Loucy (cell line): ENCODE data around the gene DDIT3.

Source experiments
- H2AFZ ChIP-seq: fragments of 200-600 bp; sonication (generic); 2 replicates; pipeline ENCODE4 v1.6.0; 2016; ENCODE audit warnings: antibody characterized with exemption, mild to moderate bottlenecking, low read length, moderate library complexity
- H3F3A ChIP-seq: fragments of 200-600 bp; 2 replicates; pipeline ENCODE4 v1.6.0; 2016; ENCODE audit warnings: antibody characterized with exemption, low read depth, mild to moderate bottlenecking
- H3K27me3 ChIP-seq: fragments of 200-600 bp; sonication (generic); 2 replicates; pipeline ENCODE4 v1.6.1; 2014; ENCODE audit warnings: low read length, mild to moderate bottlenecking; ENCODE audit not compliant: insufficient read depth, poor library complexity, severe bottlenecking
- H3K36me3 ChIP-seq: fragments of 200-600 bp; sonication (generic); 2 replicates; pipeline ENCODE4 v1.6.1; 2016; ENCODE audit warnings: low read length; ENCODE audit not compliant: insufficient read depth
- H3K4me1 ChIP-seq: fragments of 200-600 bp; sonication (generic); 2 replicates; pipeline ENCODE4 v1.5.1; 2014; ENCODE audit warnings: low read length, mild to moderate bottlenecking; ENCODE audit not compliant: insufficient read depth, poor library complexity, severe bottlenecking
- H3K4me2 ChIP-seq: fragments of 200-600 bp; sonication (generic); 2 replicates; pipeline ENCODE4 v1.6.0; 2014; ENCODE audit warnings: antibody characterized with exemption, low read length, low read depth, mild to moderate bottlenecking; ENCODE audit not compliant: poor library complexity, severe bottlenecking
- H3K4me3 ChIP-seq: fragments of 200-600 bp; sonication (generic); 2 replicates; pipeline ENCODE4 v1.5.1; 2014; ENCODE audit warnings: low read length, mild to moderate bottlenecking, mixed read lengths; ENCODE audit not compliant: poor library complexity, severe bottlenecking
- H3K79me2 ChIP-seq: fragments of 200-600 bp; sonication (generic); 2 replicates; pipeline ENCODE4 v1.6.1; 2014; ENCODE audit warnings: low read length; ENCODE audit not compliant: insufficient read depth
- H3K9ac ChIP-seq: fragments of 200-600 bp; sonication (generic); 2 replicates; pipeline ENCODE4 v1.6.0; 2014; ENCODE audit warnings: mild to moderate bottlenecking, low read depth, low read length, moderate library complexity; ENCODE audit not compliant: poor library complexity, severe bottlenecking
- H3K9me2 ChIP-seq: fragments of 200-600 bp; sonication (generic); replicated peaks from 2 replicates; pipeline ENCODE4 v1.6.1; 2016; ENCODE audit warnings: low read depth, low read length, mixed read lengths
- H3K9me3 ChIP-seq: fragments of 200-600 bp; sonication (generic); 2 replicates; pipeline ENCODE4 v1.6.1; 2014; ENCODE audit warnings: mild to moderate bottlenecking, antibody characterized with exemption, low read length, low read depth; ENCODE audit not compliant: insufficient read depth
- H4K20me1 ChIP-seq: fragments of 200-600 bp; sonication (generic); 2 replicates; pipeline ENCODE4 v1.6.0; 2014; ENCODE audit warnings: antibody characterized with exemption, low read length, mild to moderate bottlenecking; ENCODE audit not compliant: insufficient read depth, poor library complexity, severe bottlenecking
- CTCF ChIP-seq: fragments of 200-600 bp; sonication (generic); conservative IDR thresholded peaks from 2 replicates; pipeline ENCODE4 v1.5.1; 2014; ENCODE audit warnings: mild to moderate bottlenecking, antibody characterized with exemption, low read length
- EZH2phosphoT487 ChIP-seq: fragments of 200-600 bp; IDR thresholded peaks from 2 replicates; pipeline ENCODE4 v1.6.1; 2018; ENCODE audit warnings: antibody characterized with exemption, mild to moderate bottlenecking, moderate library complexity, borderline replicate concordance

The DDIT3 gene

GRCh38 chr12:57474430-57474829, 45.9 kb downstream of the DDIT3 start:
- Histone ChIP-seq H3K9me2 (no peaks in the 10 kb centered on the region), H3F3A (no peaks in the 10 kb centered on the region), H3K9ac (no peak overlapping the region), H4K20me1 (peaks cover 3% of the 10 kb centered on the region), H3K27me3 (no peaks in the 10 kb centered on the region), H3K4me3 (no peak overlapping the region), H2AFZ (no peak overlapping the region), H3K4me1 (peaks cover 42% of the 10 kb centered on the region), H3K79me2 (peaks cover 54% of the 10 kb centered on the region), H3K36me3 (peaks cover 7% of the 10 kb centered on the region; the same call in 1 of the 2 replicates), H3K9me3 (no peaks in the 10 kb centered on the region), H3K4me2 (peak overlapping the region; percentile 36)
- TF ChIP-seq EZH2phosphoT487 (no peak), CTCF (no peak)

GRCh38 chr12:57473886-57474285, 46.4 kb downstream of the DDIT3 start:
- H3K4me1 ChIP-seq = peaks cover 36% of the 10 kb centered on the region
- no peak overlapping the region for H2AFZ ChIP-seq
- no peak overlapping the region for H3K4me3 ChIP-seq
- H4K20me1 ChIP-seq = peaks cover 3% of the 10 kb centered on the region
- peak overlapping the region; percentile 22 for H3K9ac ChIP-seq
- no peaks in the 10 kb centered on the region for H3K27me3 ChIP-seq
- H3K36me3 ChIP-seq = peaks cover 7% of the 10 kb centered on the region; the same call in 1 of the 2 replicates
- TF ChIP-seq CTCF (no peak), EZH2phosphoT487 (no peak)
- H3F3A ChIP-seq = no peaks in the 10 kb centered on the region
- H3K9me3 ChIP-seq = no peaks in the 10 kb centered on the region
- peaks cover 52% of the 10 kb centered on the region for H3K79me2 ChIP-seq
- peak overlapping the region; percentile 36 for H3K4me2 ChIP-seq
- H3K9me2 ChIP-seq = no peaks in the 10 kb centered on the region

GRCh38 chr12:57473392-57473791, 46.9 kb downstream of the DDIT3 start:
- no peaks in the 10 kb centered on the region for H3K27me3 ChIP-seq
- no peaks in the 10 kb centered on the region for H3F3A ChIP-seq
- no peak overlapping the region for H3K4me3 ChIP-seq
- H3K9me3 ChIP-seq = no peaks in the 10 kb centered on the region
- peaks cover 31% of the 10 kb centered on the region for H3K4me1 ChIP-seq
- no peak overlapping the region for H2AFZ ChIP-seq
- H3K4me2 ChIP-seq = peak overlapping the region; percentile 36
- H3K9ac ChIP-seq = no peak overlapping the region
- no peaks in the 10 kb centered on the region for H3K9me2 ChIP-seq
- TF ChIP-seq EZH2phosphoT487 = no peak
- TF ChIP-seq CTCF = no peak
- peaks cover 47% of the 10 kb centered on the region for H3K79me2 ChIP-seq
- peaks cover 3% of the 10 kb centered on the region for H4K20me1 ChIP-seq
- H3K36me3 ChIP-seq = peaks cover 7% of the 10 kb centered on the region; the same call in 1 of the 2 replicates
